Fibroblast of skin of back (primary cell): ENCODE data around the gene TMOD4. TPM values are rescaled to one million over a fixed set of nuclear protein-coding genes. Genes with fewer than 3 reads are reported as not detected.
"Not testable (repeated sequence)": the region's sequence is repeated elsewhere in the genome, so short reads cannot be mapped to it uniquely, and the experiment has no call there.

Experiments used
- DNase-seq: peaks from one replicate; pipeline ENCODE4 v3.0.0-alpha.2; 2013
- polyA plus RNA-seq, 2 experiments: library from polyadenylated mRNA; unstranded; fragments of 120-200 nt; gene quantifications; one replicate each; pipeline ENCODE4 v1.2.1, GENCODE V29; 2013; ENCODE audit not compliant: insufficient read length in 2 of 2

TMOD4 gene
- polyA plus RNA-seq (2013, experiment 1 of 2; ENCODE audit: insufficient read length), result 0.50 TPM
- 0.28 TPM for polyA plus RNA-seq (2013, experiment 2 of 2; ENCODE audit: insufficient read length)

DNA sequence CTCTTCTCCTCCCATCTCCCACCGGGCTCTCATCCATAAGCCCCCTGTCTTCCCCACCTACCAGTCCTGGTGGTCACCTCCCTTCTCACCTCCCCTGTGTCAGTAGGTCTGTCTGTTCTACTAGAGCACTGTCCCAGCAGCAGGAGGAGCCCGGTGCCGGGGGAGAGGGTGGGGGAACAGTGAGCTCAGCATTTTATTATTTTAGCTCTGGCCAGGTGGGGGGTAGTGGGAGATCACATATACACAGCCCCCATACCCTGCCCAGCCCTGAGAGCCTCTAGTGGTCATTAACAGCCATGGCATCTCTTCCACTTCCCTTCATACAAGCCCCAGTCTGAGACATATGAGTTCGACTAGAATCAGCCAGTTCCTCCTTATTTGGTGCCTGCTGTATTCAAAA, at the start of gene TMOD4:
TMOD4 (minus strand) TSS at position 119 of the 400 bp plus-strand sequence. CDS start 1,106 bp downstream, outside the sequence.
- DNase-seq, result peak; percentile 24

DNA sequence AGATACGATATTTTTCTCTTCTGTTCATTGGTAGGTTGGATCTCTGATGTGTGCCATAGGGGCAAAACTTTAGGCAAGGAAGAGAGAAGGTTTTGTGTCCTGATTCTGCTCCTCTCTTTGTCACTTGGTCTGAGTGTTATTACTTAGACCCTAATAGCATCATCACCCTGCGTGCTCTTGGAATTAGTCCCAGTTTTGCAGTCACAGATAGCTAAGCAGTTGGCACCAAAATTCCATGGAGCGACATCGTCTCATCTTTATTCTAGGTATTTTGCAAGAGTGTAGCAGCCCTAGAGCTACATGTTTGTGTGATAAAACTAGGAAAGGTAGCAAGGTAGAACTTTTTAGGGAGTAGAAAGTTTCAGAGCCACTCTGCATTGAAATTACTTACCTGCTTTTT, 46.3 kb upstream of the TMOD4 start:
- DNase-seq, result peak; percentile 22

DNA sequence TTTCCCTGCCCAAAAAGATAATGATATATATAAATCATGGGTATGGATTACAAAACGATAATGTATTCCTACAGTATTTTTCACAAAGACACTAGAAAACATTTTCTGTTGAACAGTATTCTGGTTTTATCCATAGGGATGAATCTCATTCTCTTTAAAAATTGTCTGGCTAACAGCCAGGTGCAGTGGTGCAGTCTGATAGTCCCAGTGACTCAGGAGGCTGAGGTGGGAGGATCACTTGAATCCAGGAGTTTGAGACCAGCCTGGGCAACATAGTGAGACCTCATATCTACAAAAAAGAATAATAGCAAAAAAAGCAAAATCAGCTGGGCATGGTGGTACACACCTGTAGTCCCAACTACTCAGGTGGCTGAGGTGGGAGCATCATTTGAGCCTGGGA, 45.8 kb upstream of the TMOD4 start:
- no peak for DNase-seq

DNA sequence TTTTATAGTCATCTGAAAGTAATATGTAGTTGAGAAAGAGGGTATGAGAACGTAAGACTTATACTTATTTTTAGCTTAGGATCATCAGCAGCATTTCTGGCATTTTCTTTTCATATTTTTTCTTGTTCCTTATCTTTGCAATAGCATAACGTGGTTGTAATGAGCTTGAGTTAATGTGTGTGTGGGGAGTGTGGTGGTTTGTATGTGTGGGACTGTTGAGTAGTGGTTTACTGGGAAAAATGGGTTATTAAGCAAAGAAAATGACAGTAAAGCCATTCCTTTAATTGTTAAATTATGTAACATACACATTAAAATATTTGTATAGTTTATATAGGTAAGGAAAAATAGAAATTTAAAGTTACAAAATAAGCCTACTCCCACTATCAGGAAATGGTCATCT, 37.8 kb upstream of the TMOD4 start:
- DNase-seq, result no peak

DNA sequence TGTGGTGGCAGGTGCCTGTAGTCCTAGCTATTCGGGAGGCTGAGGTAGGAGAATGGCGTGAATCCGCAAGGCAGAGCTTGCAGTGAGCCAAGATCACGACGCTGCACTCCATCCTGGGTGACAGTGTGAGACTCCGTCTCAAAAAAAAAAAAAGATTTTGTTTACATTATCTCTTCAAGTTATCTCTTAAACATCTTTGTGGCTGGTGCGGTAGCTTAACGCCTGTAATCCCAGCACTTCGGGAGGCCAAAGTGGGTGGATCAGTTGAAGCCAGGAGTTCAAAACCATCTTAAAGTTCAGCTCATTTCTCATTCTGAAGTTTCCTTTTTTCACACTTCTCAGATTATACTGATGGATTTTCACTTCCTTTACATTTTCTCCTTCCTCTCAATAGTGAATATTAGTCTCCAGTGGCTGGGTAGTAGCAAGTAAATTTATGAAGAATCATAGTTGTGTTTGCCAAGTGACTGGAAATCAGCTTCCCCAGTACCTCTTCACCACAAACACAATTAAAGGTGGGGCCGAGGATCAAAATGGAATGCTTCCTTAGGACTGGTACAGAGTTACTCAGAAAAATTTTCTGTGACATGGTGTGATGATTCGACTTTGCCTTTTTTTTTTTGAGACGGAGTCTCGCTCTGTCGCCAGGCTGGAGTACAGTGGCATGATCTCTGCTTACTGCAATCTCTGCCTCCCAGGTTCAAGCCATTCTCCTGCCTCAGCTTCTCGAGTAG, 36.4 kb upstream of the TMOD4 start:
- DNase-seq, result no peak

DNA sequence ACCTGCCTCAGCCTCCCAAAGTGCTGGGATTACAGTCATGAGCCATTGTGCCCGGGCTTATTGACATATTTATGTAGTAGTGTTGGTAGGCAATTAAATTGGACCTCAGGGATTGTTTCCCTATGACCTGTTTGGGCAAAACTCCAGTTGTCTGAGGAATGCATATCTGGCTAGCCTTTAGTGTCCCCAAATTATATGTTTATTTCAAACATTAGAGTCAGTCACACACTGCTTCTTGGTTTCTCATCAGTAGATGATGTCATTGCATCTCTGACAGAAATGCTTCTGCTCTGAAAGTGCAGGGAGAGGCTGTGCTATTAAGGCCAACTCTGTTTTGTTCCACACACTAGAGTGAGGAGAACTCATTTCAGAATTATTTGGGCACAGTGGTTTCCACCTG, 35.0 kb upstream of the TMOD4 start:
- DNase-seq, result peak; percentile 23

DNA sequence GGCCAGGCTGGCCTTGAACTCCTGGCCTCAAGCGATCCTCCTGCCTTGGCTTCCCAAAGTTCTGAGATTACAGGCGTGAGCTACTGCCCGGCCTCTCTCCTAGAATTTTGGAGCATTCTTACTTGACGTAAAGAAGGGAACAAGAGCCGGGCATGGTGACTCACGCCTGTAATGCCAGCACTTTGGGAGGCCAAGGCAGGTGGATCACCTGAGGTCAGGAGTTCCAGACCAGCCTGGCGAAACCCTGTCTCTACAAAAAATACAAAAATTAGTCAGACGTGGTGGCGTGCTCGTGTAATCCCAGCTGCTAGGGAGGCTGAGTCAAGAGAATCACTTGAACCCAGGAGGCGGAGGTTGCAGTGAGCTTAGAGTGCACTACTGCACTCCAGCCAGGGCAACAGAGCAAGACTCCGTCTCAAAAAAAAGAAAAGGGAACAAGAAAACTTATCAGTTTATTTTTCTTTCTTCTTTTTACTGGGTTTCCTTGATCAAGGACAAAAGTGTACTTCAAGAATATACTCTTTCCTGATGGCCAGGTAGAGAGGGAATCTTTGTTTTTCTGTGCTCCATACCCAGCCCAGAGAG, 29.7 kb upstream of the TMOD4 start:
- not testable (repeated sequence) for DNase-seq

DNA sequence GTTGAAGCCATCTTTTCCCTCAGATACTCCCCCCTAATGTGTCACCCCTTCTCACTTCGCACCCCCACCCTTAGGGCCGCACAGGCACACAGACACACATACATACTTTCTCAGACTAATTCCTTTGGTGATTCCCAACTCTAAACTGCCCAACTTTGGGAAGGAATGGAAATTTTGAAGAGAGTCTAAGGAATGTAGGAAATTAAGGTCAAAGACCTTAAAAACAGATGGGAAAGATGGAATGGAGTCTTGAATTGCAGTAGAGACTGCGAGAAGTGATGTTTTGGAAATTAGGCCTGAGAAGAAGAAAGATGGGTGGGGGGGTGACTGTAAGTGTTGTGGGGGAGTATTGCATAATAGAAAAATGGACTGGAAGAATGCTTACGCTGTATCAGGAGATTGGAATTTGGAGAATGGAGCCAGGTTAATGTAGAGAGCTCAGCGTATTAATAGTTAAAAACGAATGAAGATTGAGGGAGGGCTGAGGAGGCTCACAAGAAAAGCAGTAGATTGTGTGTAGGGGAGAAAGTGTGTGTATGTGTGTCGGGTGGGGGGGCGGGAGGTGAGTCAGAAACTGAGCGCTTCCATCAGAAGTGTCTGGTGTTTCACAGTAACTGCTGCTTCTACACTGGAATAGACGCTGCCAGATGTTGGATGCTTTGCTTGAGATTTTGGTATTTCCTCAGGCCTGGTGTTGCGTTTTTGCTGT, 24.2 kb upstream of the TMOD4 start:
- peak; percentile 88 for DNase-seq

DNA sequence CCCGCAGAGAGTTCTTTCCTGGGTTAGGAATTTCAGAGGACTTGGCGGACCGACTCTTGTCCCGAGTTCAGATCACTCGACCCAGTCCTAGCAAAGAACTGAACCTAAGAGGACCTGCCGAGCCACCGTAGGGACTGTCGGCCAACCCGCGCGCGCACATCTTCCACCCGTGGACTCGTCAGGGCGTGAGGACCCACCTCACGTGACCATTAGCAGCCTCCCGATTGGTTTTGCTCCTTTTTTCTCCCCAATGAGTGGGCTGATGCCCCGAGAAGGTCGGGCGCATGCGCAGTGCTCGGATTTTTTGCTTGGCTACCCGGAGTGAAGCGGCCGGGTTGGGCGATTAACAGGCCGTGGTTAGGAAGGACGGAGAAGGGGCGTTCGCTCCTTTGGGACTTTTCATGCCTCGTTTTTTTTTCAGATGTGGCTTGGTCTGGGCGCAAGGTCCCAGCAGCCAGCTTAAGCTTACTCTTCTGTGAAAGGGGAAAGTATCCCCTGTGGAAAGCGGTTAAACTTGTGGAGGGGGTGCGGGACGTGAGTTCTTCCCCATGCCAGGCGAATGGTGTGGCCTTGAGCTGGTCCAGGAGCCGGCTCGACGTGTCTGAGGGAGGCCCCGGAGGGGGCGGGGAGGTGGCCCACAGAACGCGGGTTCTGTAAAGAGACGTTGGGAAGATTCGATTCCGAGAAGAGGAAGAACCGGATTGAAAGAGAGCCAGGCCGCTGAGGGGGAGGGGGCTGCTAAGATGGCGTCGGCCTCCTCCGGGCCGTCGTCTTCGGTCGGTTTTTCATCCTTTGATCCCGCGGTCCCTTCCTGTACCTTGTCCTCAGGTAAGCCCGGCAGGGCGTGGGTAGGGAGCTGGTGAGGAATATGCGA, 22.7 kb upstream of the TMOD4 start, which contains the start of gene PIP5K1A:
PIP5K1A (plus strand) TSS at position 299 of the 874 bp plus-strand sequence; CDS start at position 744, 445 bp downstream.
- peak; percentile 98 for DNase-seq

DNA sequence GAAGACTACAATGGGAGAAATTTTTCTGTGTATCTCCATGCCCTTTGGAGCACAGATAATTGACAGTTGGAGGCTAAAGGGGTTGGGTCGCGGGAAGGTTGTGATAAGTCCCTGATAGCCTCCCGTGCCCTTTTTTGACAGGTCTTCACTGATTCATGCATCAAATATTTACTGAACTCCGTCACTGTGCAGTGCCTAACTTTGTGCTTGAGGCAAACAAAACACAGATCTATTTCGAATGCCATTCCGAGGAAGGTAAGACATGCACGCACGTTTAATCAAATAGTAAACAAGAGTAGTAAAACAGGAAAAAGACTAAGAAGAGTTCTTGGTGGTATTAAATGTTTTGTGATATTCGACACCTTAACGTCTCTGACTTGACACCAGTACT, 22.1 kb upstream of the TMOD4 start:
- DNase-seq, result no peak

DNA sequence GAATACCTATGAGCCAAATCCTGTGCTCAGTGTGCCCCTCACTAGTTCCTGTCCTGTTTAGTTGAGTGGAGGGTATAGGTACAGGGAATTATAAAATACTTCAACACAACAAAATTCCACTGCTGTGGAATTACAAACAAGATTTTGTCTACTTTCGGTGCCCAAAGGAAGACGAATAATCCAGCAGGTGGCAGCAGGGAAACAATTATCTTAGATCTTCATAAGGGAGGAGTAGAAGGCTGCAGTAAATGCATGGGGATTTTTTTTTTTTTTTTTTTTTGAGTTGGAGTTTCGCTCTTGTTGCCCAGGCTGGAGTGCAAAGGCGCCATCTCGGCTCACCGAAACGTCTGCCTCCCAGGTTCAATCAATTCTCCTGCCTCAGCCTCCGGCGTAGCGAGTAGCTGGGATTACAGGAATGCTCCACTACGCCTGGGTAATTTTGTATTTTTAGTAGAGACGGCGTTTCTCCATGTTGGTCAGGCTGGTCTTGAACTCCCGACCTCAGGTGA, 20.6 kb upstream of the TMOD4 start:
- DNase-seq, result peak; percentile 89

DNA sequence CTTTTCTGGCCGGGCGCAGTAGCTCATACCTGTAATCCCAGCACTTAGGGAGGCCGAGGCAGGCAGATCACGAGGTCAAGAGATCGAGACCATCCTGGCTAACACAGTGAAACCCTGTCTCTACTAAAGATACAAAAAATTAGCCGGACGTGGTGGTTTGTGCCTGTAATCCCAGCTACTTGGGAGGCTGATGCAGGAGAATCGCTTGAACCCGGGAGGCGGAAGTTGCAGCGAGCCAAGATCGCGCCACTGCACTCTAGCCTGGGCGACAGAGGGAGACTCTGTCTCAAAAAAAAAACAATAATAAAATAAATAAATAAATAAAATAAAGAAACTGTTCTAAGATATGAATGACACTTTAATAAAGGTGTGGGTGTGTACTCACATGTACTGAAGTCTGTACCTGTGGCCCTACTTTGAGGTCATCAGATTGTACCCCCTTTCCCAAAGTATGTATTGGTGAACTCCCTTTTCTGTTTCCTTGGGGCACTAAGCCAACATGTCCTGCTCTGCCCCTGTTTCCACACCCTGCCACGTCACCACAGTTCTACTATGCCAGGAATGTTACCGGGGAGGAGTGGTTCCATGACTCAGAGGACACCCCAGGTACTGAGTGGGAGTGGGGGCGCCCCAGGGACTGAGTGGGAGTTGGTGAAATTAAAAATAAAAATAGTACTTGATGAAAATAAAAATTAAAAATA, 19.3 kb upstream of the TMOD4 start:
- DNase-seq, result peak; percentile 92

DNA sequence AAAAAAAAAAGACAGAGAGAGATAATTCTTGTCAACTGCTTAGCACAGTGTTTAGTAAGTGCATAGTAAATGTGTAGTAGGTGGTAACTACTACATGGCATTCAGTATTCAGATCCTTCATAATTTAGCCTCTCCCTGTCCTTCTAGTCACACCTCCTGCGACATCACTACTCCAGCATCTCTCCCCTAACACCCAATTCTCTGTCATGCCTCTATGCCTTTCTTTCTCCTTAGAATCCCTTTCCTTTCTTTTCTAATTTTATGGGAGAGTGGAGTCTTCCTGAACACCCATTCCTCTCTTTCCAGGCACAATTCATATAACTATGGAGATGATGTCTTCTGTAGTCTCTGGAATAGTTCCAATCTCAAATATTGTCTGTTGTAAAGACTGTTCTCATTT, 18.1 kb upstream of the TMOD4 start:
- no peak for DNase-seq

DNA sequence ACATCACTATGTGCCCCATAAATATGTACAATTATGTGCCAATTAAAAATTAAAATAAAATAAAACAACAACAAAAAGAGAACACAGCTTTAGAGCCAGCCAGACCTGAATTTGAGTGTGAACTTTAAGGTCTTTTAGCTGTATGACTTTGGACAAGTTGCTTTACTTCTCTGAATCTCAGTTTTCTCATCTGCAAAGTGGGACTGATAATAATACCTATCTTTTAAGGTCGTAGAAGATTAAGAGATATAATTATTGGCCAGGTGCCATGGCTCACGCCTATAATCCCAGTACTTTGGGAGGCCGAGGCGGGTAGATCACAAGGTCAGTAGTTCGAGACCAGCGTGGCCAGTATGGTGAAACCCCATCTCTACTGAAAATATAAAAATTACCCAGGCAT, 17.5 kb upstream of the TMOD4 start:
- no peak for DNase-seq

DNA sequence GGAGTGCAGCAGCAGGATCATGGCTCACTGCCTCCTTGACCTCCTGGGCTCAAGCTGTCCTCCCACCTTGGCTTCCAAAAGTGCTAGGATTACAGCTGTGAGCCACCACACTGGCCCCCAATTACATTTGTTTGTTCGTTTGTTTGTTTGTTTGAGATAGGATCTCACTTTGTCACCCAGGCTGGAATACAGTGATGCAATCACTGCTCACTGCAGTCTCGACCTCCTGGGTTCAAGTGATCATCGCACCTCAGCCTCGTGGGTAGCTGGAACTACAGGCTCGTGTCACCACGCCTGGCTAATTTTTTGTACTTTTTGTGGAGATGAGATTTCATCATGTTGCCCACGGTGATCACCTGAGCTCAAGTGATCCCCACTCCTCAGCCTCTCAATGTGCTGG, 16.3 kb upstream of the TMOD4 start:
- no peak for DNase-seq

DNA sequence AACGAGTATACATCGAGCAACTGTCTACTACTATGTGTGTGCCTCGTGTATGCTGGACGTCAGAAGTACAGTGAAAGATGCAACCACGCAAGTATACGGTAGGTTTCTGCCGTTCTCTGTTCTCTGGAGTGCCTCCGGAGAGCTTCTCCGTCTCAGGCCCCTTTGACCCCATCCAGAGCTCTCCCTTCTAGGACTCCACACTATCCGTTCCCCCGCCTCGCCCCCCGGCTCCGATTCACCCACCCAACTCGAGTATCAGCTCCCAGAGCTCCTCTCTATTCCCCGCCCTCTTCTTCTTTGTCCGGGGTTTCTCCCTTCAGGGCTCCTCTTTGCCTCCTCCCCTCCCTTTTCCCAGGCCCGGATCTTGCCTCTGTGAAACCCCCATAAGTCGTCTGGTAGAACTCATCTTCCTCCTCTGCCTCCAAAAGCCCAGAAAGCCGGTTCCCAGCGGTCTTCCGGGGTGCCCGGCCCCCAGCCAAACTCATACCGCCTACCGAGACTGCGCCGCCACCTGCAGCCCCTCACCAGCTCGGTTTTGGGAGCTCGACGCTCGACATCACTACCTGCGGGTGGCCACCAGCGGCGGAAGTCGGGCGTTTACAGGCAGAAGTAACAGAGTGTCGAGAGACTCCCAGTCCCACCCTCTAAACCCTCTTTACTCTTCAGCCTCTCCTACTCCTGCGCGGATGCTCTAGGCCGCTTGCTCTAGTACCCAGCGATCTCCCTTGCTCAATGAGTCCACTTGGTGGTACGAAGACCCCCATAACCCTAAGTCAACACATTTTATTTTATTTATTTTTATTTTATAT, 14.1 kb upstream of the TMOD4 start, which contains the start of gene VPS72:
VPS72 (minus strand) TSS at position 561 of the 809 bp plus-strand sequence; CDS start at position 485, 76 bp downstream.
- peak; percentile 93 for DNase-seq

DNA sequence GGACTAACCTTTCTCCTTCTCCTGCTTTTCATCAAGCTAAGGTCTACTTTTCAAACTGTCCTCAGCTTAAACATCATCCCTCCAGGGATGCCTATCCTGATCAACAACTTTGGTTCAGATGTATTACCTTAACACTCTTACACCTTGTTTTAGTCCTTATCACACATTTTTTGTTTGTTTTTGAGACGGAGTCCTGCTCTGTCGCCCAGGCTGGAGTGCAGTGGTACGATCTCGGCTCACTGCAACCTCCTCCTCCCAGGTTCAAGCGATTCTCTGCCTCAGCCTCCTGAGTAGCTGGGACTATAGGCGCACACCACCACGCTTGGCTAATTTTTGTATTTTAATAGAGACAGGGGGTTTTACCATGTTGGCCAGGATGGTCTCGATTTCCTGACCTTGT, 12.9 kb upstream of the TMOD4 start:
- DNase-seq, result not testable (repeated sequence)

DNA sequence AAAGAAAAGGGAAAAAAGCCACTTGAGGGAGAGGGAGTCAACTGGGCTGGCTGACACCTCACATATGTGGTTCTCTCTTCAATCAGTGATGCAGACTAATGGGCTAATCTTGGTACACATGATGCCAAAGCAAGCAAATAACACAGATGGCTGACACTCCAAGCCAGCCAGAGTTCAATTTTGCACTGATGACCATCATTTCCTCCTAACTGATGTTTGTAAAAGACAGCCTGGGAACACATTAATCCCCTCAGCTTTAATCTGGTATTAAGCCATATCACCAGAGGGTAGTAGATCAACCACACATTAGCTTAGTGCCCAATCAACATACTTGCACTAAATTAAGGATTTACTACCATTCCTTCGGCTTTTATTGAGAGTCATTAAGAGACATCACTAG, 11.4 kb upstream of the TMOD4 start:
- DNase-seq, result no peak

DNA sequence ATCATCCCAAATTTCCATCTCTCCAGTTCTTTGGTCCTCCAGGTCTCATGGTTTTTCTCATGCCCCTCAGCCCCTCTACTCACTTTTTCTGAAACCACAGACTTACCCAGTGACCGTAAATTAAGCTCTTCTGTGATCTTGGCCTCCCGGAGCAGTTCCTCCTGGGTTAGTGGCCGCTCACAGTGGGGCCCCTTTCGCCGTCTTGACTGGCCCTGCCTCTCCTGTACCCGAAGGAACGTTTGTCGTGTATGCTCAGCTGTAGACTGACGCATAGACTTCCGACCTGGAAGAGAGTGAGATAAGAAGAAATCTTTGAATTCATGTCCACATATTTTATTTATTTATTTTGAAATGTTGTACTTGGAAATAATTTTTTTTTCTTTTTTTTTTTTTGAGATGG, 8.4 kb upstream of the TMOD4 start:
- DNase-seq, result no peak

DNA sequence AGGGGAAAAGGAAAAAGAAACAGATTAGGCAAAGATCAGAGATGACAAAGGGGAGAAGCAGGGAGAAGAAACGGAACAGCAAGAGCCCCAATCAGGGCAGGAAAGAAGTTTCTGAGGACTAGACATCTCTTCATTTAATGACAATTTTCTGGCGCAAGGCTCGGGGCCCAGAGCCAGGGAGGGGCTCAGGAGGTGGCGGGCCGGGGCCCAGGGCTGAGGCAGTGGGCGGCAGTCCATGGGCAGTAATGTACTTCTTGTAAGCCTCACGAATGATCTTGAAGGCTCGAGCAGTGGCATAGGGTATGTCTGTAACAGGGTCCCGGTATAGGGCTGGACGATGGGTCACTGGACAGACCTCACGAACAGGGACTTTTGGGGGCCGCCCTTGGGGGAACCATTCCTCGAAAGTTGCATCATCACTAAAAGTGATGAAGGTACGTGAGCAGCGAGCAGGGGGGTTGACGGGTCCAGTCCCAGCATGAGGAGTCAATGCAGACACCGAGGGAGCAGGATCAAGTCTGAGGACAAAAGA, 799 bp upstream of the TMOD4 start:
- DNase-seq, result no peak
